Testis (tissue), 3 donors: ENCODE results near the gene MANF. TPM values are rescaled to one million over a fixed set of nuclear protein-coding genes. Genes with fewer than 3 reads are reported as not detected.
A peak's percentile ranks its signal among the peaks of the same experiment; 100 is the strongest.

Source experiments
- DNase-seq: peaks from one replicate; pipeline ENCODE4 v3.0.0-alpha.2; 2019
- H3K27ac ChIP-seq, 2 donors: fragments of 200-600 bp; sonication (generic); one replicate each; pipeline ENCODE4 v1.5.1; 2019
- H3K27me3 ChIP-seq: fragments of 200-600 bp; sonication (generic); one replicate; pipeline ENCODE4 v1.5.1; 2019
- H3K36me3 ChIP-seq: fragments of 200-600 bp; sonication (generic); one replicate; pipeline ENCODE4 v1.5.1; 2017; ENCODE audit warnings: low read depth; ENCODE audit errors: missing control alignments
- H3K4me1 ChIP-seq: fragments of 200-600 bp; sonication (generic); one replicate; pipeline ENCODE4 v1.5.1; 2019
- H3K4me3 ChIP-seq, 2 donors: fragments of 200-600 bp; sonication (generic); one replicate each; pipeline ENCODE4 v1.5.1; 2017 to 2019
- H3K9me3 ChIP-seq: fragments of 200-600 bp; sonication (generic); one replicate; pipeline ENCODE4 v1.5.1; 2017
- CTCF ChIP-seq, 3 experiments: fragments of 450-650 bp in 2 of 3; fragments of 200-600 bp in 1 of 3; sonication (generic) in 1 of 3; IDR thresholded peaks; one replicate each; pipeline ENCODE4 v1.5.1; 2016 to 2019; ENCODE audit warnings: antibody characterized with exemption in 3 of 3, mild to moderate bottlenecking in 2 of 3, moderate library complexity in 1 of 3
- POLR2A ChIP-seq: fragments of 450-650 bp; IDR thresholded peaks from one replicate; pipeline ENCODE4 v1.6.1; 2017; ENCODE audit warnings: antibody characterized with exemption, mild to moderate bottlenecking, moderate library complexity
- WGBS, 2 donors: methylation state at CpG; one replicate each; pipeline ENCODE4 v1.1.5; 2018; 5-methylcytosine and 5-hydroxymethylcytosine counted together
- intact Hi-C: fragments of 100-400 bp; cut with DNase I; formaldehyde crosslinking; loops from one replicate; pipeline ENCODE4 v1.15.1; 2023; ENCODE audit warnings: low total_unique reads
- polyA plus RNA-seq: library from polyadenylated mRNA; stranded (reverse); fragments of 350-450 nt; fragmentation: Illumina TruSeq; extraction: RNeasy Lipid Tissue Mini Kit (QIAGEN cat#74804); gene quantifications from one replicate; pipeline ENCODE4 v1.2.3, GENCODE V29; 2014; ENCODE audit warnings: low read depth, low replicate concordance; ENCODE audit not compliant: insufficient read depth
- total RNA-seq, 2 donors: library from RNA; depleted of rRNA; stranded (reverse); fragments of >200 nt; gene quantifications; one replicate each; pipeline ENCODE4 v1.2.3, GENCODE V29; 2016

MANF gene
- total and polyA plus RNA-seq, 3 donors from 2014 or later: 48.6 to 167 (median 62.8) TPM

- intact Hi-C loops: no loop called here
- Histone ChIP-seq H3K27ac (no peak overlapping the region), H3K27me3 (no peaks in the 10 kb centered on the region), H3K36me3 (no peaks in the 10 kb centered on the region), H3K4me3 (no peak overlapping the region), H3K4me1 (peaks cover 7% of the 10 kb centered on the region), H3K9me3 (no peaks in the 10 kb centered on the region)
- WGBS, 2 donors: 90 to 95% methylated on average over 2 to 4 of the region's 4 CpGs
- no peak for DNase-seq
- TF ChIP-seq POLR2A (no peak), CTCF (IDR thresholded peaks at IDR 0.05) (no peak)
These were observed 15.1 kb downstream of the MANF start for GRCh38 chr3:51400166-51400565.

GRCh38 chr3:51401735-51402134, 16.6 kb downstream of the MANF start:
- H3K27me3 ChIP-seq: no peaks in the 10 kb centered on the region
- H3K4me1 ChIP-seq: peaks cover 7% of the 10 kb centered on the region
- 84 to 89% methylated on average over 4 of the region's 4 CpGs for WGBS, 2 donors
- H3K36me3 ChIP-seq: no peaks in the 10 kb centered on the region
- no peak overlapping the region for H3K4me3 ChIP-seq
- intact Hi-C loops: no loop called here
- H3K9me3 ChIP-seq: no peaks in the 10 kb centered on the region
- DNase-seq: no peak
- TF ChIP-seq CTCF (IDR thresholded peaks at IDR 0.05): no peak
- no peak overlapping the region for H3K27ac ChIP-seq

GRCh38 chr3:51403675-51404074, 18.6 kb downstream of the MANF start:
- TF ChIP-seq POLR2A (no peak), CTCF (IDR thresholded peaks at IDR 0.05) (no peak)
- Histone ChIP-seq H3K4me3 (no peak overlapping the region), H3K27me3 (no peaks in the 10 kb centered on the region), H3K27ac (peak overlapping the region; percentile 48 to 53), H3K36me3 (no peaks in the 10 kb centered on the region), H3K4me1 (peaks cover 7% of the 10 kb centered on the region), H3K9me3 (no peaks in the 10 kb centered on the region)
- no peak for DNase-seq
- intact Hi-C loops: no loop called here

- H3K4me3 ChIP-seq: no peak overlapping the region
- no peak overlapping the region for H3K27ac ChIP-seq
- peaks cover 7% of the 10 kb centered on the region for H3K4me1 ChIP-seq
- intact Hi-C loops: no loop called here
- no peaks in the 10 kb centered on the region for H3K36me3 ChIP-seq
- H3K9me3 ChIP-seq: no peaks in the 10 kb centered on the region
- no peak for DNase-seq
- H3K27me3 ChIP-seq: no peaks in the 10 kb centered on the region
- TF ChIP-seq CTCF (IDR thresholded peaks at IDR 0.05): no peak
- TF ChIP-seq POLR2A: no peak
- WGBS, 2 donors: 95 to 96% methylated on average over 2 of the region's 2 CpGs
These were observed 22.9 kb downstream of the MANF start for GRCh38 chr3:51408021-51408420.

- Histone ChIP-seq H3K27me3 (no peaks in the 10 kb centered on the region), H3K9me3 (no peaks in the 10 kb centered on the region), H3K36me3 (no peaks in the 10 kb centered on the region), H3K4me3 (no peak overlapping the region), H3K27ac (no peak overlapping the region), H3K4me1 (peaks cover 7% of the 10 kb centered on the region)
- intact Hi-C loops: no loop called here
- no peak for TF ChIP-seq CTCF (IDR thresholded peaks at IDR 0.05)
- no peak for TF ChIP-seq POLR2A
- DNase-seq: no peak
- 83 to 89% methylated on average over 2 of the region's 2 CpGs for WGBS, 2 donors
These were observed 23.7 kb downstream of the MANF start for GRCh38 chr3:51408813-51409212.
